Measurements from ENCODE around the gene SCFD2. TPM values are rescaled to one million over a fixed set of nuclear protein-coding genes. Genes with fewer than 3 reads are reported as not detected.

Gene SCFD2
- total RNA-seq, 4 donors from 2014 or later, result 8.9 to 16.0 (median 14.8) TPM

DNA sequence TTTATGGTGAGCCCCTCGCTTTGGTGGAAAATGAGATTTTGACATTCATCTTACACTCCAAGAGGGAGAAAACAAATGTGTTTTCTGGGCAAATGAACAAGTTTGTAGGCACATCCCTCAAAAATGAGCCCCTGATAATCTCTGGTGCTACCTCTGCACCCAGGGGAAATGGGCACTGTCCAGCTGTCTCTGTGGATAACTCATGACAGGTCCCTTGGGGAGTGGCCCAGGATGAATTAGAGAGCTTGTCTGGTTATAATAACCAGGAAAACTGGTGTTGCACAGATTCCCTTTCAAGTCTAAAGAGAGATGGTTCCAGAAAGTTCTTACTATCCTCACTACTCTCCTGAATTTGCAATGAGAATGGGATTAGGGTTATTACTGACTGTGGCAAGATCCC is 496.2 kb downstream of the SCFD2 start:
- no peaks in the 10 kb centered on the region for H3K36me3 ChIP-seq
- no peak for TF ChIP-seq POLR2A (IDR thresholded peaks at IDR 0.05)
- no peak for TF ChIP-seq CTCF (IDR thresholded peaks at IDR 0.05 in 4 of 5, conservative IDR thresholded peaks at IDR 0.05 in 1 of 5)
- H3K27me3 ChIP-seq, result no peaks in the 10 kb centered on the region
- in situ Hi-C loops (cut with MboI; ENCODE audit: low sequenced_read_pairs in 4 of 4), result loop anchor here in 1 of 4 donors (25.0 kb wide), 1 partner anchor 518 kb away; the partner anchor contains the start of gene FIP1L1
- H3K4me1 ChIP-seq, result peaks cover 20 to 26% of the 10 kb centered on the region in 2 donors
- no peak for DNase-seq
- no peaks in the 10 kb centered on the region for H3K9me3 ChIP-seq
- intact Hi-C loops (cut with DNase I; ENCODE audit: low total_unique reads), result no loop called here
- no peak for ATAC-seq
- H3K27ac ChIP-seq, result peak overlapping the region in 2 of 4 donors; percentile 42 to 44
- peak overlapping the region in 3 of 4 donors; percentile 17 to 23 (median 21) for H3K4me3 ChIP-seq

DNA sequence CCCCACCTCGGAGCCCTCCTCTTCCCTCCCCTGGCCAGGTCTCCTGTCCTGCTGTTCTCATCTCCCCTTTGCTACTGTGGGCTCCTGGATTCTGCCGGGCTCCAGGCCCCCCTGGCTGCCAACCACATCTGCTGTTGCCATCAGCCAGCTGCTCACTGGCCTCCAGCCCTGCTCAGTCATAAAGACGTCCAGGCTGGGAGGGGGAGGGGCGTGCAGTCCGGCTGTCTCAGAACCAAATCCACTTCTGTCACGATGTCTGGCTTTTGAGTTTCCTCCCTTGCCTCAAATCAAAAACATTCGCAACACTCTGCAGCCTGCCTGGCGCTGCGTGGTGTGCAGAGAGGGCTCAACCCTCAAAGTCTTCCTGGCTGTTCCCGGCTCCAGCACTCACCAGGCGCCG is 496.7 kb downstream of the SCFD2 start:
- peak; percentile 45 to 69 for ATAC-seq
- Histone ChIP-seq H3K36me3 (no peaks in the 10 kb centered on the region), H3K9me3 (no peaks in the 10 kb centered on the region), H3K27me3 (no peaks in the 10 kb centered on the region), H3K4me1 (peaks cover 20 to 26% of the 10 kb centered on the region in 2 donors), H3K4me3 (peak overlapping the region in 3 of 4 donors; percentile 17 to 23 (median 21)), H3K27ac (peak overlapping the region in 3 of 4 donors; percentile 42 to 49 (median 44))
- in situ Hi-C loops (cut with MboI; ENCODE audit: low sequenced_read_pairs in 4 of 4) (loop anchor here in 1 of 4 donors (25.0 kb wide), 1 partner anchor 518 kb away; the partner anchor contains the start of gene FIP1L1), intact Hi-C loops (cut with DNase I; ENCODE audit: low total_unique reads) (no loop called here)
- TF ChIP-seq CTCF (IDR thresholded peaks at IDR 0.05 in 4 of 5, conservative IDR thresholded peaks at IDR 0.05 in 1 of 5) (no peak), POLR2A (IDR thresholded peaks at IDR 0.05) (no peak)
- DNase-seq, result peak in 1 of 2 donors; percentile 43

- Histone ChIP-seq H3K36me3 (no peaks in the 10 kb centered on the region), H3K9me3 (no peaks in the 10 kb centered on the region), H3K4me1 (peaks cover 20 to 26% of the 10 kb centered on the region in 2 donors), H3K27ac (peak overlapping the region in 1 of 4 donors; percentile 42), H3K4me3 (no peak overlapping the region), H3K27me3 (no peaks in the 10 kb centered on the region)
- DNase-seq (peak in 1 of 2 donors; percentile 22), ATAC-seq (peak; percentile 58 to 64)
- intact Hi-C loops (cut with DNase I; ENCODE audit: low total_unique reads) (no loop called here), in situ Hi-C loops (cut with MboI; ENCODE audit: low sequenced_read_pairs in 4 of 4) (loop anchor here in 1 of 4 donors (25.0 kb wide), 1 partner anchor 519 kb away; the partner anchor contains the start of gene FIP1L1)
- TF ChIP-seq POLR2A (IDR thresholded peaks at IDR 0.05) (no peak), CTCF (IDR thresholded peaks at IDR 0.05 in 4 of 5, conservative IDR thresholded peaks at IDR 0.05 in 1 of 5) (no peak)
These were observed 497.7 kb downstream of the SCFD2 start for GRCh38 chr4:52868133-52868532.

DNA sequence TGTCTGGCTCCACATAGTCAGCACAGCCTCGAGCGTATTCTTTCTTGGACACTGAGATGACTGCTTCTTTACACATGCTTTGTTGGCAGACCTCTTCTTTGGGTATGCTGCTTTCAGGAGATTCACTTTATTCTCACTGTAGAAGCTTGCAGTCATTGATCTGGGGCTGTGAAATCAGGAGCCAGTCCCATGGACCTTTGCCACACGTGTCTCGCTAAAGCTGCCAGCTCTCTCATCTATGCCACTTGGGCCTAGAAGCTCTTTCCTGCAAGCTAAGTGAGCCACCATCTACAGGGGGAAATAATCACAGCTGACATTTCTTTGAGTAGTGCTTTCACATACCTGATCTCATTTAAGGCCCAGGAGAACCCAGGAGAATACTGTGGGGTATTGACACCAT is 498.7 kb downstream of the SCFD2 start:
- intact Hi-C loops (cut with DNase I; ENCODE audit: low total_unique reads) (no loop called here), in situ Hi-C loops (cut with MboI; ENCODE audit: low sequenced_read_pairs in 4 of 4) (loop anchor here in 1 of 4 donors (25.0 kb wide), 1 partner anchor 520 kb away; the partner anchor contains the start of gene FIP1L1)
- Histone ChIP-seq H3K9me3 (no peaks in the 10 kb centered on the region), H3K36me3 (no peaks in the 10 kb centered on the region), H3K27me3 (no peaks in the 10 kb centered on the region), H3K4me1 (peaks cover 25 to 30% of the 10 kb centered on the region in 2 donors), H3K4me3 (no peak overlapping the region), H3K27ac (no peak overlapping the region)
- DNase-seq (no peak), ATAC-seq (no peak)
- TF ChIP-seq CTCF (IDR thresholded peaks at IDR 0.05 in 4 of 5, conservative IDR thresholded peaks at IDR 0.05 in 1 of 5) (no peak), POLR2A (IDR thresholded peaks at IDR 0.05) (no peak)
